ENCODE measurements around the gene PRR7. TPM values are rescaled to one million over a fixed set of nuclear protein-coding genes. Genes with fewer than 3 reads are reported as not detected.

The PRR7 gene
- total and polyA plus RNA-seq, 2 of the 13 experiments (the other 11 are each of a cell fraction or from before 2014, with no cell fraction given): 4.8 to 5.0 TPM

DNA sequence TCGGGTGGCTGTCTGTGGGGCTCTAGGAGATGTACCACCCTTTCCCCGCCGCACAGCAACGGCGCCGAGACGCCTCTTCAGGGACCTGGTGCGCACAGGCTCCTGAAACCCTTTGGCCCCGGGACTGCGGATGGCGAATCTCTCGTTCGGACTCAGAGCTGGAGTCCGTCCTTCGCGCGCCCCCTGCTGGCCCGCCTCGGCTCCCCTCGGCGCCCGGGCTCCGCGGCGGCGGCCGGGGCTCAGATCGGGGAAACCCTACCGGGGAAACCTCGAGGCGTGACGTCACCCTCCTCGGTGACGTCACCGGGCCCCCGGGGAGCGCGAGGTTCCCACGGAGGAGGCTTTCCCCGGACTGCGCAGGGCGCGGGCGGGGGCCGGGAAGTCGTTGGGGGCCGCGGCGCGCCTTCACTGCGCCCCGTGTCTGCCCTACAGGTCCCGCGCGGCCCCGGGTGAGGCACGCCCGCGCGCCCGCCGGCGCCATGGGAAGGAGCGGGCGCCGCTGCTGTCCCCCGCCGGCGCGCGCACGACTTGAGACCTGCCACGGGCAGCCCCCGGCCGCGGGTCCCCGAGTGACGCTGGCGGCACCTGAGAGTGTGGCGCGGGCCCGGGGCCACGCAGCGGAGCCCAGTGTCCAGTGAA lies 7.9 kb downstream of the PRR7 start (continued):
- TF ChIP-seq ZNF331 (CRISPR knock-in tag; IDR thresholded peaks at IDR 0.05) (0 out of 2 replicates have a peak, but pooled peaks have one; percentile 24), FOXA1 (IDR thresholded peaks at IDR 0.05) (no peak), FOXA1 (CRISPR knock-in tag; IDR thresholded peaks at IDR 0.05) (0 out of 2 replicates have a peak, but pooled peaks have one; percentile 4), ELF3 (CRISPR knock-in tag; IDR thresholded peaks at IDR 0.05) (peak; percentile 29; the same call in 1 of the 2 replicates), AGO1 (IDR thresholded peaks at IDR 0.05; ENCODE audit: low read depth, low read length, poor library complexity, severe bottlenecking) (peak; percentile 84), BORCS8-MEF2B (CRISPR knock-in tag; IDR thresholded peaks at IDR 0.05) (no peak), SATB2 (CRISPR knock-in tag; IDR thresholded peaks at IDR 0.05) (no peak), ZKSCAN5 (CRISPR knock-in tag; IDR thresholded peaks at IDR 0.05) (no peak), FOXK2 (IDR thresholded peaks at IDR 0.05) (no peak), NR2F1 (CRISPR knock-in tag; IDR thresholded peaks at IDR 0.05) (no peak), KAT8 (CRISPR knock-in tag; IDR thresholded peaks at IDR 0.05) (peak; percentile 50; the same call in 1 of the 2 replicates), SMARCC2 (IDR thresholded peaks at IDR 0.05) (peak; percentile 98; the same call in 1 of the 2 replicates), EP300 (IDR thresholded peaks at IDR 0.05; ENCODE audit: low read depth in 2 of 2, low read length in 2 of 2) (no peak), EP300 (CRISPR knock-in tag; IDR thresholded peaks at IDR 0.05; ENCODE audit: borderline replicate concordance) (no peak), MBNL3 (CRISPR knock-in tag; conservative IDR thresholded peaks at IDR 0.05) (no peak), XRCC5 (optimal IDR thresholded peaks at IDR 0.05; ENCODE audit: low read length) (peak; percentile 96), ETV5 (CRISPR knock-in tag; IDR thresholded peaks at IDR 0.05; ENCODE audit: borderline replicate concordance) (peak; percentile 49; the same call in 1 of the 2 replicates), MIER3 (CRISPR knock-in tag; IDR thresholded peaks at IDR 0.05; ENCODE audit: borderline replicate concordance) (no peak)
- TF ChIP-seq, protein P1, sequence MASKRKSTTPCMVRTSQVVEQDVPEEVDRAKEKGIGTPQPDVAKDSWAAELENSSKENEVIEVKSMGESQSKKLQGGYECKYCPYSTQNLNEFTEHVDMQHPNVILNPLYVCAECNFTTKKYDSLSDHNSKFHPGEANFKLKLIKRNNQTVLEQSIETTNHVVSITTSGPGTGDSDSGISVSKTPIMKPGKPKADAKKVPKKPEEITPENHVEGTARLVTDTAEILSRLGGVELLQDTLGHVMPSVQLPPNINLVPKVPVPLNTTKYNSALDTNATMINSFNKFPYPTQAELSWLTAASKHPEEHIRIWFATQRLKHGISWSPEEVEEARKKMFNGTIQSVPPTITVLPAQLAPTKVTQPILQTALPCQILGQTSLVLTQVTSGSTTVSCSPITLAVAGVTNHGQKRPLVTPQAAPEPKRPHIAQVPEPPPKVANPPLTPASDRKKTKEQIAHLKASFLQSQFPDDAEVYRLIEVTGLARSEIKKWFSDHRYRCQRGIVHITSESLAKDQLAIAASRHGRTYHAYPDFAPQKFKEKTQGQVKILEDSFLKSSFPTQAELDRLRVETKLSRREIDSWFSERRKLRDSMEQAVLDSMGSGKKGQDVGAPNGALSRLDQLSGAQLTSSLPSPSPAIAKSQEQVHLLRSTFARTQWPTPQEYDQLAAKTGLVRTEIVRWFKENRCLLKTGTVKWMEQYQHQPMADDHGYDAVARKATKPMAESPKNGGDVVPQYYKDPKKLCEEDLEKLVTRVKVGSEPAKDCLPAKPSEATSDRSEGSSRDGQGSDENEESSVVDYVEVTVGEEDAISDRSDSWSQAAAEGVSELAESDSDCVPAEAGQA (IDR thresholded peaks at IDR 0.05; ENCODE audit: low read depth): peak; percentile 79
- TF ChIP-seq, protein P1 (CRISPR knock-in tag; IDR thresholded peaks at IDR 0.05; ENCODE audit: borderline replicate concordance): no peak

Data from HepG2 (cell line).